Adipose tissue (tissue), 3 donors: ENCODE results near the gene PLOD3. TPM values are rescaled to one million over a fixed set of nuclear protein-coding genes. Genes with fewer than 3 reads are reported as not detected.
"Not testable (repeated sequence)": the region's sequence is repeated elsewhere in the genome, so short reads cannot be mapped to it uniquely, and the experiment has no call there.

Experiments
- H3K27ac ChIP-seq: one replicate; pipeline ENCODE4 v1.5.1; 2013; ENCODE audit warnings: low read depth, low read length
- WGBS, 3 donors: extraction: QIAGEN DNeasy Blood & Tissue Kit; methylation state at CpG; one replicate each; pipeline ENCODE4 v1.1.7; 2013; 5-methylcytosine and 5-hydroxymethylcytosine counted together
- polyA plus RNA-seq, 3 donors: library from polyadenylated mRNA; stranded (reverse); fragments of 200-250 nt; gene quantifications; one replicate each; pipeline ENCODE4 v1.2.3, GENCODE V29; 2013
- donor health status: healthy with polysubstance abuse.
- donor health status: Bipolar disorder and iron deficiency.
- donor health status: healthy.

The PLOD3 gene
- polyA plus RNA-seq, 3 donors = 34.0 to 49.1 (median 48.6) TPM

GRCh38 chr7:101199522-101199921 lies 17.9 kb downstream of the PLOD3 start:
- not testable (repeated sequence) for H3K27ac ChIP-seq
- WGBS, 3 donors = 85 to 92% (median 90%) methylated on average over 10 of the region's 10 CpGs

GRCh38 chr7:101198476-101198875 lies 18.9 kb downstream of the PLOD3 start:
- no peak overlapping the region for H3K27ac ChIP-seq
- 69 to 73% (median 72%) methylated on average over 14 of the region's 14 CpGs for WGBS, 3 donors

GRCh38 chr7:101197991-101198390 lies 19.4 kb downstream of the PLOD3 start:
- 70 to 74% (median 70%) methylated on average over 21 of the region's 21 CpGs for WGBS, 3 donors
- H3K27ac ChIP-seq = no peak overlapping the region

- no peak overlapping the region for H3K27ac ChIP-seq
- 81 to 86% (median 84%) methylated on average over 17 of the region's 17 CpGs for WGBS, 3 donors
Observed at GRCh38 chr7:101195884-101196283, 21.5 kb downstream of the PLOD3 start.

GRCh38 chr7:101189109-101189508 lies 28.3 kb downstream of the PLOD3 start:
- WGBS, 3 donors = 77 to 85% (median 79%) methylated on average over 8 of the region's 8 CpGs
- no peak overlapping the region for H3K27ac ChIP-seq

GRCh38 chr7:101186844-101187428 lies 30.4 kb downstream of the PLOD3 start:
- no peak overlapping the region for H3K27ac ChIP-seq
- 75 to 88% (median 78%) methylated on average over 4 of the region's 4 CpGs for WGBS, 3 donors

GRCh38 chr7:101186194-101186593 lies 31.2 kb downstream of the PLOD3 start:
- H3K27ac ChIP-seq = no peak overlapping the region
- 47 to 72% (median 68%) methylated on average over 6 of the region's 6 CpGs for WGBS, 3 donors

GRCh38 chr7:101185258-101185839 lies 32.0 kb downstream of the PLOD3 start:
- no peak overlapping the region for H3K27ac ChIP-seq
- WGBS, 3 donors = 45 to 56% (median 56%) methylated on average over 5 of the region's 5 CpGs

- no peak within 1 kb of the TSS for H3K27ac ChIP-seq
- 2 to 5% (median 4%) methylated on average over 43 to 56 of the region's 56 CpGs for WGBS, 3 donors
Observed at GRCh38 chr7:101180130-101180755, 37.1 kb downstream of the PLOD3 start, which contains the start of gene NAT16. Gene NAT16 (minus strand): TSS chr7:101180293. CDS start chr7:101174807, 5,486 bp downstream.

- WGBS, 3 donors = 2 to 5% (median 2%) methylated on average over 23 to 27 of the region's 27 CpGs
- no peak overlapping the region for H3K27ac ChIP-seq
Observed at GRCh38 chr7:101179713-101180112, 37.7 kb downstream of the PLOD3 start.

- H3K27ac ChIP-seq = no peak overlapping the region
- WGBS, 3 donors = 2% methylated on average over 19 to 20 of the region's 20 CpGs
Observed at GRCh38 chr7:101179117-101179516, 38.3 kb downstream of the PLOD3 start.

- WGBS, 3 donors = 66 to 75% (median 73%) methylated on average over 2 of the region's 2 CpGs
- no peak overlapping the region for H3K27ac ChIP-seq
Observed at GRCh38 chr7:101177644-101178043, 39.7 kb downstream of the PLOD3 start.

- H3K27ac ChIP-seq = no peak overlapping the region
- WGBS, 3 donors = 33 to 41% (median 34%) methylated on average over 3 of the region's 3 CpGs
Observed at GRCh38 chr7:101175664-101176063, 41.7 kb downstream of the PLOD3 start.

GRCh38 chr7:101174322-101174854 lies 43.0 kb downstream of the PLOD3 start:
- WGBS, 3 donors = 4 to 8% (median 6%) methylated on average over 28 of the region's 28 CpGs
- no peak overlapping the region for H3K27ac ChIP-seq

GRCh38 chr7:101173752-101174244 lies 43.6 kb downstream of the PLOD3 start:
- WGBS, 3 donors = 3 to 9% (median 5%) methylated on average over 16 of the region's 16 CpGs

GRCh38 chr7:101172854-101173751 lies 44.3 kb downstream of the PLOD3 start:
- WGBS, 3 donors = 2% methylated on average over 43 to 53 of the region's 53 CpGs
- no peak overlapping the region for H3K27ac ChIP-seq

More at GRCh38 chr7:101173752-101174244, 43.6 kb downstream of the PLOD3 start:
- H3K27ac ChIP-seq = no peak overlapping the region

- H3K27ac ChIP-seq = no peak overlapping the region
Observed at GRCh38 chr7:101172005-101172853, 45.2 kb downstream of the PLOD3 start.

More at GRCh38 chr7:101172005-101172853, 45.2 kb downstream of the PLOD3 start:
- WGBS, 3 donors = 2% methylated on average over 65 to 79 of the region's 79 CpGs
